DND-41 (cell line): ENCODE data around the gene UCK2.

Experiments
- ATAC-seq: fragments of 200-7000 bp; cut with Tn5 transposase; 3 replicates; pipeline ENCODE4 v1.9.1; 2021; ENCODE audit warnings: low read depth; ENCODE audit not compliant: insufficient read depth
- DNase-seq: peaks from one replicate; pipeline ENCODE4 v3.0.0-alpha.2; 2020
- H2AFZ ChIP-seq: 2 replicates; pipeline ENCODE4 v1.6.0; 2012; ENCODE audit warnings: low read depth, low read length
- H3K27ac ChIP-seq: 2 replicates; pipeline ENCODE4 v1.5.1; 2012; ENCODE audit warnings: low read length, inconsistent platforms
- H3K27me3 ChIP-seq: fragments of 200-600 bp; sonication (generic); 2 replicates; pipeline ENCODE4 v1.6.0; 2012; ENCODE audit warnings: low read length, mild to moderate bottlenecking, inconsistent platforms; ENCODE audit not compliant: insufficient read depth, poor library complexity
- H3K36me3 ChIP-seq: 2 replicates; pipeline ENCODE4 v1.5.1; 2012; ENCODE audit warnings: low read length, inconsistent platforms; ENCODE audit not compliant: insufficient read depth
- H3K4me1 ChIP-seq: 2 replicates; pipeline ENCODE4 v1.5.1; 2012; ENCODE audit warnings: mild to moderate bottlenecking, low read length; ENCODE audit not compliant: insufficient read depth
- H3K4me2 ChIP-seq: 2 replicates; pipeline ENCODE4 v1.6.0; 2012; ENCODE audit warnings: mild to moderate bottlenecking, moderate library complexity, low read length, inconsistent platforms; ENCODE audit not compliant: insufficient read depth
- H3K4me3 ChIP-seq, 2 experiments: fragments of 200-600 bp in 1 of 2; shearing (Covaris generic) in 1 of 2; 2 replicates each; pipeline ENCODE4 v1.5.1; 2012 to 2016; ENCODE audit warnings: inconsistent platforms in 2 of 2, low read length in 2 of 2, mild to moderate bottlenecking in 2 of 2, low read depth in 1 of 2, moderate library complexity in 1 of 2
- H3K79me2 ChIP-seq: 2 replicates; pipeline ENCODE4 v1.6.0; 2012; ENCODE audit warnings: low read length, inconsistent platforms; ENCODE audit not compliant: insufficient read depth
- H3K9ac ChIP-seq: 2 replicates; pipeline ENCODE4 v1.6.0; 2012; ENCODE audit warnings: low read depth, mild to moderate bottlenecking, inconsistent platforms, low read length, moderate library complexity
- H3K9me3 ChIP-seq: 2 replicates; pipeline ENCODE4 v1.5.1; 2012; ENCODE audit warnings: low read length, moderate library complexity, mild to moderate bottlenecking, inconsistent platforms; ENCODE audit not compliant: insufficient read depth, severe bottlenecking
- H4K20me1 ChIP-seq: 2 replicates; pipeline ENCODE4 v1.6.0; 2012; ENCODE audit warnings: low read length; ENCODE audit not compliant: insufficient read depth
- CTCF ChIP-seq: IDR thresholded peaks from 2 replicates; pipeline ENCODE4 v1.5.1; 2012; ENCODE audit warnings: borderline replicate concordance, low read length, moderate library complexity, mild to moderate bottlenecking; ENCODE audit not compliant: poor library complexity, severe bottlenecking; ENCODE audit errors: extremely low read depth
- EZH2 ChIP-seq: IDR thresholded peaks from 3 replicates; pipeline ENCODE4 v1.6.1; 2012; ENCODE audit warnings: borderline replicate concordance, low read depth, mild to moderate bottlenecking, moderate library complexity, low read length, inconsistent platforms; ENCODE audit not compliant: severe bottlenecking

Gene UCK2

GRCh38 chr1:165844933-165845332 lies 17.5 kb downstream of the UCK2 start:
- ATAC-seq (no peak), DNase-seq (no peak)
- Histone ChIP-seq H3K79me2 (peaks cover 100% of the 10 kb centered on the region), H3K9me3 (no peaks in the 10 kb centered on the region), H4K20me1 (peaks cover 64% of the 10 kb centered on the region), H2AFZ (no peak overlapping the region), H3K4me1 (peaks cover 100% of the 10 kb centered on the region), H3K4me2 (peak overlapping the region; percentile 61), H3K27ac (peak overlapping the region; percentile 97), H3K9ac (peak overlapping the region; percentile 41), H3K27me3 (no peaks in the 10 kb centered on the region), H3K36me3 (peaks cover 22% of the 10 kb centered on the region), H3K4me3 (peak overlapping the region in 1 of 2 experiments; percentile 19; a peak in 1 of 4 replicates)
- TF ChIP-seq EZH2 (no peak), CTCF (no peak)

- peak overlapping the region; percentile 41 for H3K9ac ChIP-seq
- H3K4me2 ChIP-seq: peak overlapping the region; percentile 61
- ATAC-seq (peak; percentile 0; the same call in 1 of the 3 replicates), DNase-seq (no peak)
- TF ChIP-seq CTCF (no peak), EZH2 (no peak)
- H3K9me3 ChIP-seq: no peaks in the 10 kb centered on the region
- H3K27ac ChIP-seq: peak overlapping the region; percentile 97
- H3K79me2 ChIP-seq: peaks cover 97% of the 10 kb centered on the region
- H2AFZ ChIP-seq: no peak overlapping the region
- no peaks in the 10 kb centered on the region for H3K27me3 ChIP-seq
- H3K4me1 ChIP-seq: peaks cover 100% of the 10 kb centered on the region
- H3K4me3 ChIP-seq: peak overlapping the region in 1 of 2 experiments; percentile 28; a peak in 2 of 4 replicates
- H3K36me3 ChIP-seq: peaks cover 22% of the 10 kb centered on the region
- H4K20me1 ChIP-seq: peaks cover 57% of the 10 kb centered on the region
Measured at GRCh38 chr1:165845569-165845968, 18.2 kb downstream of the UCK2 start.

- DNase-seq (peak; percentile 77), ATAC-seq (peak; percentile 69)
- H3K4me1 ChIP-seq: peaks cover 100% of the 10 kb centered on the region
- H3K36me3 ChIP-seq: peaks cover 22% of the 10 kb centered on the region
- H3K27me3 ChIP-seq: no peaks in the 10 kb centered on the region
- TF ChIP-seq EZH2: no peak
- TF ChIP-seq CTCF: no peak
- peaks cover 54% of the 10 kb centered on the region for H4K20me1 ChIP-seq
- H3K4me2 ChIP-seq: peak overlapping the region; percentile 61
- H3K27ac ChIP-seq: peak overlapping the region; percentile 97
- peaks cover 91% of the 10 kb centered on the region for H3K79me2 ChIP-seq
- peak overlapping the region in 1 of 2 experiments; percentile 35; a peak in 2 of 4 replicates for H3K4me3 ChIP-seq
- no peaks in the 10 kb centered on the region for H3K9me3 ChIP-seq
- peak overlapping the region; percentile 41 for H3K9ac ChIP-seq
- H2AFZ ChIP-seq: no peak overlapping the region
Measured at GRCh38 chr1:165845992-165846748, 18.8 kb downstream of the UCK2 start.
